IgD-negative memory B cell (primary cell): ENCODE measurements around the gene TIMM44. TPM values are rescaled to one million over a fixed set of nuclear protein-coding genes. Genes with fewer than 3 reads are reported as not detected.
"Not testable (repeated sequence)": the region's sequence is repeated elsewhere in the genome, so short reads cannot be mapped to it uniquely, and the experiment has no call there.

ENCODE experiments used
- H3K27ac Mint-ChIP-seq, 3 donors: one replicate each; pipeline ENCODE4 v1.8.0; 2020 to 2022; ENCODE audit warnings: mild to moderate bottlenecking in 3 of 3, mixed read lengths in 3 of 3, moderate library complexity in 1 of 3
- H3K27me3 Mint-ChIP-seq: one replicate; pipeline ENCODE4 v1.8.0; 2021; ENCODE audit warnings: mixed read lengths
- H3K36me3 Mint-ChIP-seq: one replicate; pipeline ENCODE4 v1.8.0; 2020; ENCODE audit warnings: mild to moderate bottlenecking, mixed read lengths
- H3K4me1 Mint-ChIP-seq, 3 donors: one replicate each; pipeline ENCODE4 v1.8.0; 2020 to 2022; ENCODE audit warnings: mixed read lengths in 3 of 3, mild to moderate bottlenecking in 1 of 3
- H3K4me3 Mint-ChIP-seq, 4 donors: one replicate each; pipeline ENCODE4 v1.8.0; 2020 to 2022; ENCODE audit warnings: mild to moderate bottlenecking in 4 of 4, mixed read lengths in 4 of 4, moderate library complexity in 3 of 4
- H3K9me3 Mint-ChIP-seq, 3 donors: one replicate each; pipeline ENCODE4 v1.8.0; 2020 to 2021; ENCODE audit warnings: mixed read lengths in 3 of 3, mild to moderate bottlenecking in 1 of 3
- polyA plus RNA-seq: library from polyadenylated mRNA; unstranded; fragments of 300-500 nt; fragmentation: Illumina TruSeq; gene quantifications from one replicate; pipeline ENCODE4 v1.2.3, GENCODE V29; 2021

TIMM44 gene
- polyA plus RNA-seq, 1 donor from 2014 or later, result 16.1 TPM

- Mint-ChIP-seq H3K4me1 (peaks cover 14 to 24% (median 15%) of the 10 kb centered on the region in 3 donors), H3K27ac (peak within 1 kb of the TSS; percentile 90 to 94 (median 94)), H3K9me3 (peaks cover 0 to 2% (median 0%) of the 10 kb centered on the region in 3 donors), H3K36me3 (peaks cover 2% of the 10 kb centered on the region), H3K4me3 (peak within 1 kb of the TSS; percentile 82 to 96 (median 94)), H3K27me3 (peaks cover 25% of the 10 kb centered on the region)
Observed at GRCh38 chr19:7919610-7920518, 23.6 kb downstream of the TIMM44 start, which contains the start of gene SNAPC2. Gene SNAPC2, plus strand, starts transcription at chr19:7920338. Its CDS starts 29 bp downstream, at chr19:7920367.

- Mint-ChIP-seq H3K4me1 (peaks cover 14 to 24% (median 15%) of the 10 kb centered on the region in 3 donors), H3K9me3 (peaks cover 0 to 2% (median 0%) of the 10 kb centered on the region in 3 donors), H3K27ac (peak overlapping the region in 1 of 3 donors; percentile 90), H3K36me3 (peaks cover 2% of the 10 kb centered on the region), H3K4me3 (peak overlapping the region; percentile 71 to 96 (median 87)), H3K27me3 (peaks cover 26% of the 10 kb centered on the region)
Observed at GRCh38 chr19:7918615-7919421, 24.6 kb downstream of the TIMM44 start.

GRCh38 chr19:7918062-7918614 lies 25.3 kb downstream of the TIMM44 start:
- peak overlapping the region in 2 of 3 donors; percentile 71 to 90 for H3K27ac Mint-ChIP-seq
- H3K9me3 Mint-ChIP-seq, H3K36me3 Mint-ChIP-seq: not testable (repeated sequence)
- peak overlapping the region; percentile 41 to 85 (median 76) for H3K4me3 Mint-ChIP-seq
- H3K27me3 Mint-ChIP-seq, result peaks cover 26% of the 10 kb centered on the region
- H3K4me1 Mint-ChIP-seq, result peaks cover 14 to 24% (median 15%) of the 10 kb centered on the region in 3 donors

- Mint-ChIP-seq H3K4me1 (peaks cover 12 to 24% (median 15%) of the 10 kb centered on the region in 3 donors), H3K27ac (peak overlapping the region in 2 of 3 donors; percentile 71 to 90), H3K27me3 (peaks cover 26% of the 10 kb centered on the region), H3K4me3 (peak overlapping the region; percentile 64 to 85 (median 79)), H3K9me3 (peaks cover 0 to 2% (median 0%) of the 10 kb centered on the region in 3 donors), H3K36me3 (peaks cover 5% of the 10 kb centered on the region)
Observed at GRCh38 chr19:7917267-7918061, 26.0 kb downstream of the TIMM44 start.

- Mint-ChIP-seq H3K27me3 (peaks cover 26% of the 10 kb centered on the region), H3K27ac (peak overlapping the region in 1 of 3 donors; percentile 81), H3K4me3 (peak overlapping the region; percentile 64 to 80 (median 72)), H3K36me3 (peaks cover 5% of the 10 kb centered on the region), H3K9me3 (peaks cover 0 to 2% (median 0%) of the 10 kb centered on the region in 3 donors), H3K4me1 (peaks cover 12 to 24% (median 13%) of the 10 kb centered on the region in 3 donors)
Observed at GRCh38 chr19:7916955-7917266, 26.6 kb downstream of the TIMM44 start.

GRCh38 chr19:7916103-7916954 lies 27.1 kb downstream of the TIMM44 start:
- Mint-ChIP-seq H3K27me3 (peaks cover 26% of the 10 kb centered on the region), H3K4me3 (peak overlapping the region; percentile 47 to 80 (median 71)), H3K9me3 (peaks cover 0 to 2% (median 0%) of the 10 kb centered on the region in 3 donors), H3K27ac (peak overlapping the region in 2 of 3 donors; percentile 39 to 91), H3K36me3 (peaks cover 7% of the 10 kb centered on the region), H3K4me1 (peaks cover 12 to 24% (median 13%) of the 10 kb centered on the region in 3 donors)

- Mint-ChIP-seq H3K9me3 (peaks cover 0 to 2% (median 0%) of the 10 kb centered on the region in 3 donors), H3K27ac (peak overlapping the region in 2 of 3 donors; percentile 63 to 91), H3K27me3 (peaks cover 26% of the 10 kb centered on the region), H3K4me1 (peaks cover 8 to 24% (median 11%) of the 10 kb centered on the region in 3 donors), H3K4me3 (peak overlapping the region; percentile 21 to 78 (median 52)), H3K36me3 (peaks cover 7% of the 10 kb centered on the region)
Observed at GRCh38 chr19:7915250-7916102, 28.0 kb downstream of the TIMM44 start.

- peaks cover 22% of the 10 kb centered on the region for H3K27me3 Mint-ChIP-seq
- peaks cover 4 to 17% (median 6%) of the 10 kb centered on the region in 3 donors for H3K4me1 Mint-ChIP-seq
- peaks cover 0 to under 1% (median 0%) of the 10 kb centered on the region in 3 donors for H3K9me3 Mint-ChIP-seq
- peaks cover 7% of the 10 kb centered on the region for H3K36me3 Mint-ChIP-seq
- H3K4me3 Mint-ChIP-seq, result peak within 1 kb of the TSS in 2 of 4 donors; percentile 58 to 78
- H3K27ac Mint-ChIP-seq, result peak within 1 kb of the TSS in 2 of 3 donors; percentile 63 to 91
Observed at GRCh38 chr19:7914598-7915045, 28.8 kb downstream of the TIMM44 start, which contains the start of gene TGFBR3L. Gene TGFBR3L, plus strand, starts transcription at chr19:7914830.

- Mint-ChIP-seq H3K27me3 (peaks cover 20% of the 10 kb centered on the region), H3K27ac (no peak overlapping the region), H3K9me3 (no peaks in the 10 kb centered on the region), H3K4me3 (no peak overlapping the region), H3K4me1 (peaks cover 3 to 15% (median 5%) of the 10 kb centered on the region in 3 donors), H3K36me3 (peaks cover 7% of the 10 kb centered on the region)
Observed at GRCh38 chr19:7914099-7914498, 29.4 kb downstream of the TIMM44 start.

- Mint-ChIP-seq H3K4me3 (no peak overlapping the region), H3K27ac (peak overlapping the region in 1 of 3 donors; percentile 63), H3K4me1 (peaks cover 3 to 15% (median 5%) of the 10 kb centered on the region in 3 donors), H3K27me3 (peaks cover 20% of the 10 kb centered on the region), H3K9me3 (no peaks in the 10 kb centered on the region), H3K36me3 (peaks cover 7% of the 10 kb centered on the region)
Observed at GRCh38 chr19:7913652-7914051, 29.8 kb downstream of the TIMM44 start.

GRCh38 chr19:7912697-7913564 lies 30.5 kb downstream of the TIMM44 start:
- peaks cover 0 to 9% (median 5%) of the 10 kb centered on the region in 3 donors for H3K4me1 Mint-ChIP-seq
- H3K27ac Mint-ChIP-seq, result no peak overlapping the region
- H3K27me3 Mint-ChIP-seq, result peaks cover 14% of the 10 kb centered on the region
- H3K36me3 Mint-ChIP-seq, result peaks cover 7% of the 10 kb centered on the region
- no peak overlapping the region for H3K4me3 Mint-ChIP-seq
- H3K9me3 Mint-ChIP-seq, result no peaks in the 10 kb centered on the region
